Epidermal melanocyte (primary cell): ENCODE results near the gene ARL5C.
A peak's percentile ranks its signal among the peaks of the same experiment; 100 is the strongest.
"Not testable (repeated sequence)": the region's sequence is repeated elsewhere in the genome, so short reads cannot be mapped to it uniquely, and the experiment has no call there.

ENCODE experiments used
- DNase-seq: peaks from one replicate; pipeline ENCODE4 v3.0.0; 2011; ENCODE audit warnings: low spot score; ENCODE audit not compliant: insufficient read length

Gene ARL5C

DNA sequence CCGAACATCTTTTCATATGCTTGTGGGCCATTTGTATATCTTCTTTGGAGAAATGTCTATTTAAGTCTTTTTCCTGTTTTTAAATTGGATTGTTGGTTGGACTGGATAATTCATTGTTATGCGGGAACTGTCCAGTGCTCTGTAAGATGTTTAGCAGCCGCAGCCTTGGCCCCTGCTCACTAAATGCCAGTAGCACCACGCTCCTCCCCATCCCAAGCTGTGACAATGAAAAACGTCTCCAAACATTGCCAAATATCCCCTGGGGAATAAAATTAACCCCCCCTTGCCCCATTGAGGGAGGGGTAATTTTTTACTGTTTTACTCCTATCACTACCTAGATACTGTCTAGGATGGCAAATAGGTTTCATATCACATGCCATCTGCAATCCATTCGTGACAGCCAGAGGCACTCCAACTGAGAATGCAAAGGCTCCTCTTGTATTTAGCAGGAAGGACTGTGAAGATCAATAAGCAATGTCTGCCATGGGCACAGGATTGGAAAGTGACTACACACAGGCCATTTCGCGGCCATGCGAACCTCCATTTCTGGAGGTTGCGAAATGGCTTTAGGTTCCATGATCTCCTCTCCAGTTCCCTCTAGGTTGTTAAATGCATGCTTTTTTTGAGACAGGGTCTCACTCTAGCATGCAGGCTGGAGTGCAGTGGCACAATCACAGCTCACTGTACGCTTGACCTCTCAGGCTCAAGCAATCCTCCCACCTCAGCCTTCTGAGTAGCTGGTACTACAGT is 23.9 kb downstream of the ARL5C start:
- no peak for DNase-seq

DNA sequence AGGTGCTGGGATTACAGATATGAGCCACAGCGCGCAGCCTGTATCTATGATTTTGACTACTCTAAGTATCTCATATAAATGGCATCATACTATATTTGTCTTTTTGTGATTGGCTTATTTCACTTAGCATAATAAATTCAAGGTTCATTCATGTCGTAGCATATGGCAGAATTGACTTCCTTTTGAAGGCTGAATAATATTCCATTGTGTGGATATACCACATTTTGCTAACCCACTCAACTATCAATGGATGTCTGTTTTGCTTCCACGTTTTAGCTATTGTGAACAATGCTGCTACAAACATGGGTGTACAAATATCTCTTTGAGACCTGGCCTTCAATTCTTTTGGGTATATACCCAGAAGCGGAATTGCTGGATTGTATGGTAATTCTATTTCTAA is 24.7 kb downstream of the ARL5C start:
- DNase-seq: no peak

DNA sequence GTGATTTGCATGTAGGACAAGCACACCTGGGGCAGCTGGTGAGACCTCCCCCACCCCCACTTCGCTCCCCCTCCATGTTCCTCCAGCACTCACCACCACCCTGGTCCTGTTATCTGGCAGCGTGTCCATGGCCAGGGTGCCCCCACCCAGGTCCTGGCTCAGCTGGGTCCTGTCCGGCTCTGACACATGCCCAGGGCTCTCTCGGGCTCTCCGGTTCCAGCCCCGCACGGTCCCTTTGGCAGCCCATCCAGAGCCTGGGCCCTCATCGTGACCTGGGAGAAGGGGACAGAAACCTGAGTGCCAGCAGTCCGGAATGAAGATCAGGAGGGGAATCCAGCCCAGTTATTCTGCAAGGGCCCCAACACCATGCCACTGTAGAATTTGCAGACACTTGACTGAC is 26.4 kb downstream of the ARL5C start:
- DNase-seq: no peak

DNA sequence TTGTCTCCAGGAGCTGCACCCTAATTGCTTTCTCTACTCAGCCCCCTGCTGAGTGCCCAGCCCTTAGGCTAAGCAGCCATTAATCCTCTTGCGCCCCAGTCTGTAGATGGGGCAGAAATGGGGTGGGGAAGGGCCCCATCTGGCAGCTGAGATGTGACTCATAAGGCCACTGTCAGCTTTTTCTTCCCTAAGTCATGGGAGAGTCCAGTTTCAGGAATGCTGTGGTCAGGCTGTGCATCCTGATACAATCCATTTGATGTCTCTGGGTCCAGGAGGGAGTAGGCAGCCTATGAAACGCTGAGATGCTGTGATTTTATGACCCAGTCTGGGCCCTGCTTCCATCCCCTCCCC is 26.8 kb downstream of the ARL5C start:
- peak; percentile 68 for DNase-seq

DNA sequence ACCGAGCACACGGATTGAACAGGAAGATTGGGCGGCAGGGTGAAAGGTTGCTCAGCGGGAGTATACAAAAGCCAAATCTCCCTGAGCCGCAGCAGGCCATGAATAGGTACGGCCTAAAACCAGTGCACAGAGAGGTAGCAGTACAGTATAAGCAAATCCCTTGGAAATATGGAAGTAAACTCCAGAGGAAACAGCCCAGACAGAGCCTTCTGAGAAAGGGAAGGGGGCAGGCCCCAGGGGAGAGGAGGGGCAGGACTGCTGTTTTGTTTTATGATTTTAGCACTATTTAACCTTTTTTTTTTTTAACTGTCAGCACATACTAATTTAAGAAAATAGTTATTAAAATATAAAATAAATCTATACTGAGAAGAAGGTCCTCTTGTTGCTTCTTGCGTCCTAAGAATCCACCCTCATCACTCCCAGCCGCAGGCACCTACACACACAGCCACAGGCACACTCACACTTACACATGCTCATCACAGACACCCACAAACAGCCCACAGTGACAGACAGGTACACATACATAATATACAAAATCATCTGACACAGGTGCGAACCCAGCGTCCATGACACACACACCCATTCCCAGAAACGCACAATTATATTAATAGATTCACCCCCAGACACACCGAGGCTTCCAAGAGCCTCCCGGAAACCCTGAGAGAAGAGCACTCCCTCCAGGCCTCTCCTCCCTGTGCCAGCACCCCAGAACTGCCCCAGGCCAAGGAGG is 27.4 kb downstream of the ARL5C start:
- no peak for DNase-seq

DNA sequence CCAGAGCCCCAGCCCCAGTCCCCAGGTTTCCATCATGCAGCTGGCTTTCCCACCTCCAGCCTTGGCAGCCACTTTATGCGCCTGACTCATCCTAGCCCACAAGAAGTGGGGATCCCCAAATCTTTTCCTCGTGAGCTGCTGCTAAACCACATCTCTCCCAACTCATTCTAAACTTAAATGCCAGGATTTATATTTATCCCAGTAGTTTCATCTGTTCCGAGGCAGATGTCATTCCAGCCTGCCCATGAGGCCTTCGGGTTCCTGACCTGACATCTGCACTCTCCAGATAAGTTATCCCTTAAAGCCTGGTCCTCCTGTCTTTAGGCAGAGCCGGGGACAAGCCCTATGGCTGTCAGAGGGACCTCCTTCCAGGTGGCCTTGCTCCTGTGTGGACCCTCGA is 31.1 kb downstream of the ARL5C start:
- no peak for DNase-seq

DNA sequence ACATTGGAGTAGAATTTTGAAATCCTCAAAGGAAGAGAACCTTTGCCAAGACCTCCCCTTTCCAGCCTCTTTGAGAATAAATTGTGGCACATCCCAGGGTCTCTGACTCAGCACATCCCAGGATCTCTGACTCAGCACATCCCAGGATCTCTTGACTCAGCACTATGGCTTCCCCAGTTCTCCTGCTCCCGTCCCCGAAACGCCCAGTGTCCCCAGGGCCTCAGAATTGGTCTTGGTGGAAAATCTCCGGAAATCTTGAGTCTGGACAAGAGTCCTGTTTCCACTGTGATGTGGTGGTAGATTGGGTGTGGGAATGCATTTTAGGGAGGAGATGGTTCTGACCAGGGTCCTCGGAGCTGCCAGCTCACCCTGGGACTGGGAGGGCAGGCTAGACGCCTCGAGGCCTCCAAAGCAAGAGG is 33.8 kb downstream of the ARL5C start:
- DNase-seq: no peak

DNA sequence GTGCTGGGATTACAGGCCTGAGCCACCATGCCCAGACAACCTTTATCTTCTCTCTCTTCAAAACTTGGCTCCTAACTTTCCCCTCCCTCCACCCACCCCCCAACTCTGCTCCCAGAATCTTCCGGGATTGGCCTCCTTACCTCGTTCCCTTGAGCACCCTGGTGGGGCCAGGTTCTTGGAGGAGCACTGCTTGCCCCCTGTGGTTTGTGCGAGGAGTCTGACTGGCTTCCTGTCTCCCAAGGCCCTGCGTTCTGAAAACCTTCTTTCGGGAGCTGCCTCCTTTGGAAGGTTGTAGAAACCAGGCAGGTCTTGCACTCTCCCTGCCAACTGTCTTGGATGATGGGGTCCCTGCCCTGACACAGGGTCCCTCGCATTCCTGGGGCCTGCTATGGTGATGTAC is 34.3 kb downstream of the ARL5C start:
- DNase-seq: no peak

DNA sequence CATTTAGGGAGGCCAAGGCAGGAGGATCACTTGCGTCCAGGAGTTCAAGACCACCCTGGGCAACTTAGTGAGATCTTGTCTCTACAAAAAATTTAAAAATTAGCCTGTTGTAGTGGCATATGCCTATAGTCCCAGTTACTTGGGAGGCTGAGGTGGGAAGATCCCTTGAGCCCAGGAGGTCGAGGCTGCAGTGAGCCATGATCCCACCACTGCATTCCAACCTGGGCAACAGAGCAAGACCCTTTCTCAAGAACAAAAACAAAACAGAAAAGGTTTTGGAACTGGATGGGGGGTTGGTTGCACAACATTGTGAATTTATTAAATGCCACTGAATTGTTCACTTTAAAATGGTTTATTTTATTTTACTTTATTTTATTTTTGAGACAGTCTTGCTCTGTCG is 35.8 kb downstream of the ARL5C start:
- no peak for DNase-seq

DNA sequence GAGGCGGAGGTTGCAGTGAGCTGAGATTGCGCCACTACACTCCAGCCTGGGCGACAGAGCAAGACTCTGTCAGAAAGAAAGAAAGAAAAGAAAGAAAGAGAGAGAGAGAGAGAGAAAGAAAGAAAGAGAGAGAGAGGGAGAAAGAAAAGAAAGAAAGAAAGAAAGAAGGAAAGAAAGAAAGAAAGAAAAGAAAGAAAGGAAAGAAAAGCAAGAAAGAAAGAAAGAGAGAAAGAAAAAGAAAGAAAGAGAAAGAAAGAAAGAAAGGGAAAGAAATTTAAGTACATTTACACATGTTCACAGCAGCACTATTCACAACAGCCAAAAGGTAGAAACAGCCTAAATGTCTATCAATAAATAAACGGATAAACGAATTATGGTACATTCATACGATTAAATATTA is 36.4 kb downstream of the ARL5C start:
- DNase-seq: not testable (repeated sequence)

DNA sequence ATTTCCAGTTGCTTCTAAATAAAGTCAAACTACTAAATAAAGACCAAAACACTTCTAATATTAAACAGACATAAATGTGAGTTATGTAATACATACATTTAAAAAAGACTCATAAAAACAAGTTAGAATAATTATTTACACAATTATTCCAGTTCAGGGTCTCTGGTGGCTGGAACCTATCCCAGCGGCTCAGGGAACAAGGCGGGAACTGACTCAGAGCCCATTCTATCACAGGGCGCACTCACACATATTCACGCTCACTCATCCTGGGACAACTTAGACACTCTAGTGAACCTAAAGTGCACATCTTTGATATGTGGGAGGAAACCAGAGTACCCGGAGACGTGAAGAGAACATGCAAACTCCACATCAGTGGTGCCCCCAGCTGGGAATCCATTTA is 39.5 kb downstream of the ARL5C start:
- no peak for DNase-seq

DNA sequence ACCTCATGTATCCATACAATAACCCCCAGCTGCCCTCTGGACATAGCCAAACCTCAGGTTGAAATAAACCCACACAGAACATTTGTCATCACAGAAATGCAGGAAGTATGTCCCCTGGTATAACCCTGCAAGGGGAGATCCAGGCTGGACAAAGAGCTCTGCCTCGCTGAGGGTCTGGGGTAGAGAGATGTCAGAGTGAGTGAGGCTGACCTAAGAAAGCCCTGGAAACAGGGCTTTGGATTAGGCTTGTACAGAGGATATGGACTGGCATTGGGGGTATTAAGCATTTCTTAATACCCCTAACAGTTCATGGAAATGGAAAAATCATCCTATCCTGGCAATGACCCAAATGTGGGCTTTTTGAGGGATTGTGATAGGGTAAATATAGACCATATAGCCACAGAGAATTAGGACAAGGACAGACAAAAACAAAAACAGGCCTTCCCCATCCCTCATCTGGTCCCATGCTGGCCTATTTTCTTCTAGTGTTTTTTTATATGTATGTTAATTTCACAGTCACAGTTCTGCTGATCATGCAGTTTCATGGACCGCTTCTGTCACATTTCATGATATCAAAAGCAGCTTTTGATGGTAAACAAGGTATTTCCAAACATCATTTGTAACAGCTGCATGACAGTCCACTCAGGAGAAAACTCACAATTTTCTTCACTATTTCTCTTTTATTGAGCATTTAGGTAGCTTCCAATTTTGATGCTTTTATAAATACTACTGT is 40.7 kb downstream of the ARL5C start:
- no peak for DNase-seq

DNA sequence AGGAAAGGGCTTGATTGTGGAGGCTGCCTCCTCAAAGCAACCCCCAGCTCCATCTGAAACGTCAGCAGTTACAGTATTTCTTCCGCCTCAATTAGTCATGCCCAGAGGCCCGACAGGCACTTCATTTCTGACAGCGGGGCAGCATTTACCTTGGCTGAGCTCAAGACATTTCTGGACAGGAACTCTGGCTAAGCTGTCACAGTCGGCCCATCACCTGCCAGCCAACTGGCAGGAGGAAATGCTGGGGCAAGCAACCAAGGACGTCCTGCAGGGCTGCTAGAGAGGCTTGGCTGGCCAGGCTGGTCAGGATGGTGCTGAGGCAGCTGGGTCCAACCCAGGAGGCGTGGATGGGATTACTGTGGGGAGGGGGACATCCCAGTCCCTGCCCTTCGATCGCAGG is 42.3 kb downstream of the ARL5C start:
- DNase-seq: no peak

DNA sequence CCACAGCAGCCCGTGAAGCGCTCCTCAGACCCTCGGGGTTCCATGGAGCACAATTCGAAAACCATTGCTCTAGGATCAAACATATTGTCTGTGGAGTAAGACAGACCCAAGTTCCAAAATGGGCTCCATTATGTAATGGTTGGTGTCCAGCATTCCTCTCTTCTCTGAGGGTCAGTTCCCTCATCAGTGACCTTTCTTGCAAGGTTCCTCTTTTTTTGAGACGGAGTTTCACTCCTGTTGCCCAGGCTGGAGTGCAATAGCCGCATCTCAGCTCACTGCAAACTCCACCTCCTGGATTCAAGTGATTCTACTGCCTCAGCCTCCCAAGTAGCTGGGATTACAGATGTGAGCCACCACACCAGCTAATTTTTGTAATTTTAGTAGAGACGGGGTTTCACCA is 43.0 kb downstream of the ARL5C start:
- DNase-seq: no peak

DNA sequence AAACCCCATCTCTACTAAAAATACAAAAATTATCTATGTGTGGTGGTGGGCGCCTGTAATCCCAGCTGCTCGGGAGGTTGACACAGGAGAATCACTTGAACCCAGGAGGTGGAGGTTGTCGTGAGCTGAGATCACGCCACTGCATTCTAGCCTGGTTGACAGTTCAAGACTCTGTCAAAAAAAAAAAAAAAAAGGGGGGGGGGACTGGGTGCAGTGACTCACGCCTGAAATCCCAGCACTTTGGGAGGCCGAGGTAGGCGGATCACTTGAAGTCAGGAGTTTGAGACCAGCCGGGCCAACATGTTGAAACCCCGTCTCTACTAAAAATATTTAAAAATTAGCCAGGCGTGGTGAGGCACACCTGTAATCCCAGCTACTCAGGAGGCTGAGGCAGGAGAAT is 44.0 kb downstream of the ARL5C start:
- not testable (repeated sequence) for DNase-seq

DNA sequence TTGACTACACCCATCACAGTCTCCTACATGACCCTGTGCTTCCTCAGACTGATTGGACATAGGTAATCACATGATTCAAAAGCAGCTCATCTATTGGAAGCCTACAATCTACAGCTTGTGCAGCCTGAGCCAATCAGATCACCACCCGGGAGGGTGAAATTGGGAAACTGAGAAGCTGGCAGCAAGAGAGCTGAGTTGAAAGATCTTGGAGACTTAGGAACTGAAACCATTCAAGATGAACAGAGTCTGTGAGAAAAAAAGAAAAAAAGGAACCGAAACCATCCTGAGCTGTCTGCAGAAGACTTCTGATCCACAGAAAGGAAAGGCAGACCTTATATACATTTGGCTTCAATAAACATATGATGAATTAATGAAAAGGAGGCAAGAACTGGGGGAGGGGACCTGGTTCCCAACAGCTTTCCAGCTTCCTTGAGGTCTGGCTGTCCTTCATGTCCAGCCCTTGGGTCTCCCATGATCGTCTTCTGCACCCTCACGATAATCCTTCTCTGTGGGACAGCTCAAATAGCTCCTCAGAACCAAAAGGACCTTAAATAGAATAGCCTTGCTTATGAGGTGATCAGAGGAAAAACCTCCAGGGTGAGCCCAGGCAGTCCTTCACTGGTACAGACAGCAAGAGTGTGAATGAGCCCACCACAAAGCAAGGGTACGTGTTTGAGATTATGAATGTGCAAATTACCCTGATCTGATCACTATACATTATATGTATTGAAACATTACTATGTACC is 47.1 kb downstream of the ARL5C start:
- DNase-seq: no peak

DNA sequence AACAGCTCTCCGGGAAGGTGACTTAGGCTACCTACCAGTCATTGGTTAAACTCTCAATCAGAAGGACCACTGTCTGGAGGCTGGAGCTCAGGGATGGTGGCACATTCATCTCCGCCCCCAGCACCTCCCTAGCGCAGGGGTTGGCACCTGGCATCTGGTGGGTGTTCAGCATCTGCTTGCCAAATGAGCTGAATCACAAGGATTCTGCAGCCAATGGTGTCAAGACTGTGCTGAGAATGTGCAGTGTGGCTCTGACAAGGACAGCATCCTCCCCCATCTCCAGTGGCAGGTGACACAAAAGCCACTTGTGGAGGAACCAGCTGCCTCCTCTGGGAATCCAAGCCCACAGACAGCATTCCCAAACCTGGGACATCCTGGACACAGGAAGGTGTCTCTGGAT is 49.7 kb downstream of the ARL5C start:
- no peak for DNase-seq

DNA sequence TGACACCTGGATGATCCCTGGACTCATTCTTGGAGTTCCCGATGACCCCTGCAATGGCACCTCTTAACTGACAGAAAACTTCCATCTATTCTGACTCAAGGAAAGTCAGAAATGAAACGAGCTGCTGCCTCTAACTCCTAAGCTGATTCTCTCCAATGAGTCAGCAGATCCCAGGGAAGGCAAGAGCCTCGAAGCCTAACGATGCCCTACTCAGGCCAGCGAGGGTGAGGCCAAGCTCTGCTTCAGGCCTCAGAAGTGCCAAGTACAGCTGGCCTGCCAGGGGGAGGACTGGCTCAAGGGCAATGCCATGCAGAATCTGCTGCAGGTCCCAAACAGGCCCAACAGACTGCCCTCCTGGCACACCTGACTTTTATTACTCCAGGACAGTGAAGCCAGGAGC is 50.8 kb downstream of the ARL5C start:
- no peak for DNase-seq

DNA sequence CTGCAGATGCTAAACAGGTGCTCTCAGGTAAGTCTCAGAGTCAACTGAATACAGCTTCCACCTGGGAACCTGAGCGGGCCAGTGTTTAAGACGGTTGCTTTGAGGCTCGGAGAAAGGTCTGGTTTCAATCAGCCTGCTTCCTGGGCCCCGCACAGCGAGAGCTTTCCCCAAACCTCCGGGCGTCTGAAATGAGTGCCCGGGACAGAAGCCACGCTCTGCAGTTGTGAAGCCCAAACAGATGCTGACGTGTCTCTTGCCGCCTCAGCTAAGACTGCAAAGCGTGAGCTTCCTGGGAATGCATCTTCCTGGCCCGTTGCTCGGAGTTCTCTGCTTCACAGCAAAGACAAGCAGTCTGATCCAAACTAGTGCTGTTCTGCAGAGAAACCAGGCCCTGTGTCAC is 51.2 kb downstream of the ARL5C start:
- DNase-seq: no peak

DNA sequence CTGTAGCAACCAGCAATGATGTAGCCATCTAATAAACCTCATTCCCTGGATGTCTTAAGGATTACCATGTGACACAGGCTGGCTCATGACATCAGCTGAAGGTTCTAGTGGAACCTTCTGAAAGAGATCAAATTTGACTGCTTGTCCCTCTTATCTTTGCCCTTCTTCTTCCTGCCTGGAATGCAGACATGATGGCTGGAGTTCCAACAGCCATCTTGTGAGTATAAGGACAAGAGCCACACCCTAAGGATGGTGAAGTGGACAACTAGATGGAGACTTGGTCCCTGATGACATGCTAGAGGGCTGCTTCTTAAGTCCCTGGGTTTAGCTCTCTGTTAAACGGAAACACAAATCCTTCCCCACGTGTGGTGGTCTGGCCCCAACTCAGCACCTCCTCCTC is 52.1 kb downstream of the ARL5C start:
- DNase-seq: no peak

DNA sequence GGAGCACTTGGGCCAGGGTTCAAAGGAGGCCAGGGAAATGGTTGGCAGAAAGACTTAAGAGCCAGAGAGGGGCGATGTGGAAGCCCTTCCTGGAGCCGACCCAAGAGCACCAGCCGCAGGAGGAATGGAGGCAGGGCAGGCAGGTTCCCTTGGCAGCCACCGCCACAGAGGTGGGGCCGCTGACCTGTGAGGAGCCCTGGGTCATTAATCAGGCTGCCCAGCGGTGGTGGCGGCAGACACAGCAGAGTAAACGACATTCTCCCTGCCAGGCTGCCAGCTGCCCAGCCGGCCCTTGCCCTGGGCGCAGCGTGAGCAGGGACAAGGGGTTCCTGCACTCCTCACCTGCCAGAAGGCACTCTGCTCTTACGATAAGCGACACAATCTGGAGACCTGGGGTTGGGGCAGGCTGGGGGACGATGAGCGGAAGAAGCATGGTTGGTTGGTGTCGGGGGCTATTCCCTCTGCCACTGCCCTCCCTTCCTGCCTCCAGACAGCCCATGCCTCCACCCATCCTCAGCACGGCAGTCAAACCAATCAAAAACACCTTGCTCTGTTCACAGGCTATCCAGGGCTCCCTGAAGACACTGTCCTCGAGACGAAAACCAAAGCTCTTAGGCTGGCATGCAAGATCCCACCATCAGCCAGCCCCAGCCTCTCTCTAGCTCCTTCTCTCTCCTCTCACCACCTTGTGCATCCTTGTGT is 55.4 kb downstream of the ARL5C start:
- DNase-seq: no peak
